Measurements from ENCODE around the gene FBXL2.

The FBXL2 gene

GRCh38 chr3:33383951-33384350 lies 106.7 kb downstream of the FBXL2 start:
- no peak overlapping the region for H3K4me3 ChIP-seq (ENCODE audit: low read depth, low read length)
- TF ChIP-seq CTCF (IDR thresholded peaks at IDR 0.05; ENCODE audit: borderline replicate concordance, insufficient read depth, low read depth, low read length) = no peak

- no peak for TF ChIP-seq CTCF (IDR thresholded peaks at IDR 0.05; ENCODE audit: borderline replicate concordance, insufficient read depth, low read depth, low read length)
- H3K4me3 ChIP-seq (ENCODE audit: low read depth, low read length) = no peak overlapping the region
Measured at GRCh38 chr3:33385423-33385822, 108.2 kb downstream of the FBXL2 start.

GRCh38 chr3:33386631-33387030 lies 109.4 kb downstream of the FBXL2 start:
- H3K4me3 ChIP-seq (ENCODE audit: low read depth, low read length) = no peak overlapping the region
- no peak for TF ChIP-seq CTCF (IDR thresholded peaks at IDR 0.05; ENCODE audit: borderline replicate concordance, insufficient read depth, low read depth, low read length)

- no peak overlapping the region for H3K4me3 ChIP-seq (ENCODE audit: low read depth, low read length)
- TF ChIP-seq CTCF (IDR thresholded peaks at IDR 0.05; ENCODE audit: borderline replicate concordance, insufficient read depth, low read depth, low read length) = no peak
Measured at GRCh38 chr3:33388374-33389100, 111.3 kb downstream of the FBXL2 start.

GRCh38 chr3:33389908-33390307 lies 112.7 kb downstream of the FBXL2 start:
- TF ChIP-seq CTCF (IDR thresholded peaks at IDR 0.05; ENCODE audit: borderline replicate concordance, insufficient read depth, low read depth, low read length) = no peak
- H3K4me3 ChIP-seq (ENCODE audit: low read depth, low read length) = no peak overlapping the region

- TF ChIP-seq CTCF (IDR thresholded peaks at IDR 0.05; ENCODE audit: borderline replicate concordance, insufficient read depth, low read depth, low read length) = no peak
- H3K4me3 ChIP-seq (ENCODE audit: low read depth, low read length) = no peak overlapping the region
Measured at GRCh38 chr3:33391255-33391995, 114.2 kb downstream of the FBXL2 start.

- no peak for TF ChIP-seq CTCF (IDR thresholded peaks at IDR 0.05; ENCODE audit: borderline replicate concordance, insufficient read depth, low read depth, low read length)
Measured at GRCh38 chr3:33392144-33392543, 114.9 kb downstream of the FBXL2 start.

More at GRCh38 chr3:33392144-33392543, 114.9 kb downstream of the FBXL2 start:
- no peak overlapping the region for H3K4me3 ChIP-seq (ENCODE audit: low read depth, low read length)

Measured in GM12875 (cell line).